Medulla oblongata (tissue), 1 donor: ENCODE data around the gene ENC1.
A peak's percentile ranks its signal among the peaks of the same experiment; 100 is the strongest.

Experiments used
- DNase-seq: peaks from one replicate; pipeline ENCODE4 v3.0.0-alpha.2; 2015; ENCODE audit errors: extremely low spot score

ENC1 gene

GRCh38 chr5:74655716-74656115 lies 15.2 kb upstream of the ENC1 start:
- no peak for DNase-seq

GRCh38 chr5:74655206-74655605 lies 14.7 kb upstream of the ENC1 start:
- DNase-seq = no peak

- no peak for DNase-seq
Observed at GRCh38 chr5:74653991-74654390, 13.5 kb upstream of the ENC1 start.

- no peak for DNase-seq
Observed at GRCh38 chr5:74652576-74652975, 12.0 kb upstream of the ENC1 start.

GRCh38 chr5:74651710-74652109 lies 11.2 kb upstream of the ENC1 start:
- no peak for DNase-seq

GRCh38 chr5:74649421-74649973 lies 9.0 kb upstream of the ENC1 start:
- no peak for DNase-seq

GRCh38 chr5:74648835-74649293 lies 8.3 kb upstream of the ENC1 start:
- DNase-seq = peak; percentile 87

- peak; percentile 50 for DNase-seq
Observed at GRCh38 chr5:74647096-74647495, 6.6 kb upstream of the ENC1 start.

GRCh38 chr5:74643111-74643562 lies 2.6 kb upstream of the ENC1 start:
- DNase-seq = no peak

- no peak for DNase-seq
Observed at GRCh38 chr5:74642543-74642863, 2.0 kb upstream of the ENC1 start.

- peak; percentile 86 for DNase-seq
Observed at GRCh38 chr5:74641735-74642542, 1.4 kb upstream of the ENC1 start.

- DNase-seq = peak; percentile 75
Observed at GRCh38 chr5:74640954-74641734, 616 bp upstream of the ENC1 start.

GRCh38 chr5:74639807-74640449 lies 600 bp downstream of the ENC1 start:
- peak; percentile 27 for DNase-seq

- peak; percentile 36 for DNase-seq
Observed at GRCh38 chr5:74638970-74639806, 1.3 kb downstream of the ENC1 start.

- DNase-seq = no peak
Observed at GRCh38 chr5:74638544-74638969, 2.0 kb downstream of the ENC1 start.

- no peak for DNase-seq
Observed at GRCh38 chr5:74636552-74636951, 4.0 kb downstream of the ENC1 start.

GRCh38 chr5:74636149-74636548 lies 4.4 kb downstream of the ENC1 start:
- DNase-seq = no peak

- no peak for DNase-seq
Observed at GRCh38 chr5:74634611-74635286, 5.8 kb downstream of the ENC1 start.

- DNase-seq = no peak
Observed at GRCh38 chr5:74633695-74634094, 6.8 kb downstream of the ENC1 start.

GRCh38 chr5:74632947-74633356 lies 7.6 kb downstream of the ENC1 start:
- no peak for DNase-seq
